NCI-H510A treated with DMSO at 0.1 percent for 48 hours (cell line): ENCODE data around the gene PHC2.

ENCODE experiments used
- DNase-seq: peaks from one replicate; lab custom pipeline; 2025; lab: John Stamatoyannopoulos, UW

The PHC2 gene

GRCh38 chr1:33289858-33290154 is 141.1 kb downstream of the PHC2 start:
- DNase-seq = no peak

GRCh38 chr1:33288976-33289857 is 141.7 kb downstream of the PHC2 start:
- DNase-seq = no peak

GRCh38 chr1:33287317-33287716 is 143.6 kb downstream of the PHC2 start:
- DNase-seq = no peak

- no peak for DNase-seq
Observed at GRCh38 chr1:33286451-33287185, 144.3 kb downstream of the PHC2 start.

GRCh38 chr1:33284049-33284448 is 146.8 kb downstream of the PHC2 start:
- no peak for DNase-seq

GRCh38 chr1:33282791-33283190 is 148.1 kb downstream of the PHC2 start:
- DNase-seq = no peak

- no peak for DNase-seq
Observed at GRCh38 chr1:33281554-33282303, 149.2 kb downstream of the PHC2 start.

GRCh38 chr1:33280091-33280661 is 150.7 kb downstream of the PHC2 start:
- DNase-seq = no peak

GRCh38 chr1:33277488-33278084 is 153.3 kb downstream of the PHC2 start:
- no peak for DNase-seq

GRCh38 chr1:33276573-33277298 is 154.2 kb downstream of the PHC2 start:
- DNase-seq = no peak

GRCh38 chr1:33275706-33276572 is 155.0 kb downstream of the PHC2 start:
- DNase-seq = no peak

GRCh38 chr1:33275195-33275594 is 155.7 kb downstream of the PHC2 start:
- no peak for DNase-seq

GRCh38 chr1:33274446-33274845 is 156.4 kb downstream of the PHC2 start:
- DNase-seq = no peak

- no peak for DNase-seq
Observed at GRCh38 chr1:33273961-33274371, 156.9 kb downstream of the PHC2 start.
